Measurements from ENCODE around the gene CBX3.
"Not testable (repeated sequence)": the region's sequence is repeated elsewhere in the genome, so short reads cannot be mapped to it uniquely, and the experiment has no call there.

Gene CBX3

DNA sequence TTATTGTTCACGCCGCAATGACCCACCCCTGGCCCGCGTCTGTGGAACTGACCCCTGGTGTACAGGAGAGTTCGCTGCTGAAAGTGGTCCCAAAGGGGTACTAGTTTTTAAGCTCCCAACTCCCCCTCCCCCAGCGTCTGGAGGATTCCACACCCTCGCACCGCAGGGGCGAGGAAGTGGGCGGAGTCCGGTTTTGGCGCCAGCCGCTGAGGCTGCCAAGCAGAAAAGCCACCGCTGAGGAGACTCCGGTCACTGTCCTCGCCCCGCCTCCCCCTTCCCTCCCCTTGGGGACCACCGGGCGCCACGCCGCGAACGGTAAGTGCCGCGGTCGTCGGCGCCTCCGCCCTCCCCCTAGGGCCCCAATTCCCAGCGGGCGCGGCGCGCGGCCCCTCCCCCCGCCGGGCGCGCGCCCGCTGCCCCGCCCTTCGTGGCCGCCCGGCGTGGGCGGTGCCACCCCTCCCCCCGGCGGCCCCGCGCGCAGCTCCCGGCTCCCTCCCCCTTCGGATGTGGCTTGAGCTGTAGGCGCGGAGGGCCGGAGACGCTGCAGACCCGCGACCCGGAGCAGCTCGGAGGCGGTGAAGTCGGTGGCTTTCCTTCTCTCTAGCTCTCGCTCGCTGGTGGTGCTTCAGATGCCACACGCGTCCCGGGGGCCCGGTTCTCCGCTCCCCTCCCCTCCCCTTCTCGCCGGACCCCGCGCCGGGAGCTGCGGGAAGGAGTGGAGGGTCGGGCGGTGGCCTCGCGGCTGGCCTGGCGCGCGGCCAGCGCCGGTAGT, at the start of gene CBX3:
CBX3 (plus strand) TSS at position 499 of the 772 bp plus-strand sequence. CDS start 1,254 bp downstream, outside the sequence.
- no peak for FAIRE-seq

DNA sequence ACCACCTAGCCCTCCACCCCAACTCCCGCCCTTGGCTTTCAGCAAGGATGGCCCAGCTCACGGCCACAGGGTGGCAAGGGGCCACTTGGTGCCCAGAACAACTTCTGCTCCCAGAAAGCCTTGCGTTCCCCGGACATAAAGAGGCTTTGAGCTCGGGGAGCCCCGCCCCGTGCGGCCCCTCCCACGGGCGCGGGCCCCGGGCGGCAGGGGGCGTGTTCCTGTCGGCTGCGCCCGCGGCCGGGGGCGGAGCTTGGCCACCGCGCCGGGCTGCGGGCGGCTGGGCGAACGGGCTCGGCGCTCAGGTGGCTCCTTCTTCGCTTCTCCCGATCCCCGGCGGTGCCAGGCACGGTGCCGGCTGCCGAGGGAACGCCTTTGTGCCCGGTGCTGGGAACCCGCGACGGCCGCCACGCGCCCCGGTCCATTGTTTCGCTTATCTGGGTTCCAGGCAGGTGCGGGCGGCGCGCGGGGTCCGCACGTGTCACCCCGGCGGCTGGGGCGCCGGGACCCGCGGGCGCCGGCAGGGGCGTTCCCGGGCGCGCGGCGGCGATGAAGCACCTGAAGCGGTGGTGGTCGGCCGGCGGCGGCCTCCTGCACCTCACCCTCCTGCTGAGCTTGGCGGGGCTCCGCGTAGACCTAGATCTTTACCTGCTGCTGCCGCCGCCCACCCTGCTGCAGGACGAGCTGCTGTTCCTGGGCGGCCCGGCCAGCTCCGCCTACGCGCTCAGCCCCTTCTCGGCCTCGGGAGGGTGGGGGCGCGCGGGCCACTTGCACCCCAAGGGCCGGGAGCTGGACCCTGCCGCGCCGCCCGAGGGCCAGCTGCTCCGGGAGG, 49.4 kb upstream of the CBX3 start, which contains the start of gene NFE2L3:
NFE2L3 (plus strand) TSS at position 246 of the 829 bp plus-strand sequence; CDS start at position 547, 301 bp downstream.
- FAIRE-seq: no peak

DNA sequence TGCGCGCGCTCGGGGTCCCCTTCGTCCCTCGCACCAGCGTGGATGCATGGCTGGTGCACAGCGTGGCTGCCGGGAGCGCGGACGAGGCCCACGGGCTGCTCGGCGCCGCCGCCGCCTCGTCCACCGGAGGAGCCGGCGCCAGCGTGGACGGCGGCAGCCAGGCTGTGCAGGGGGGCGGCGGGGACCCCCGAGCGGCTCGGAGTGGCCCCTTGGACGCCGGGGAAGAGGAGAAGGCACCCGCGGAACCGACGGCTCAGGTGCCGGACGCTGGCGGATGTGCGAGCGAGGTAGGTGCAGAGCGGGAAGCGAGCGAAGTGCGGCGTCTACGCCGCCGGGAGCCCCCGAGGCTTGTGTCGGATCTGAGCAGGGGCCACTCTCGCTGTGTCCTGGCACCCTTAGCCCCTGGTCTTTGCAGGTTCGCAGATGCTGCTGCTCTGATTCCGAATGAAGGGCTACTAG, 48.7 kb upstream of the CBX3 start:
- FAIRE-seq: not testable (repeated sequence)

DNA sequence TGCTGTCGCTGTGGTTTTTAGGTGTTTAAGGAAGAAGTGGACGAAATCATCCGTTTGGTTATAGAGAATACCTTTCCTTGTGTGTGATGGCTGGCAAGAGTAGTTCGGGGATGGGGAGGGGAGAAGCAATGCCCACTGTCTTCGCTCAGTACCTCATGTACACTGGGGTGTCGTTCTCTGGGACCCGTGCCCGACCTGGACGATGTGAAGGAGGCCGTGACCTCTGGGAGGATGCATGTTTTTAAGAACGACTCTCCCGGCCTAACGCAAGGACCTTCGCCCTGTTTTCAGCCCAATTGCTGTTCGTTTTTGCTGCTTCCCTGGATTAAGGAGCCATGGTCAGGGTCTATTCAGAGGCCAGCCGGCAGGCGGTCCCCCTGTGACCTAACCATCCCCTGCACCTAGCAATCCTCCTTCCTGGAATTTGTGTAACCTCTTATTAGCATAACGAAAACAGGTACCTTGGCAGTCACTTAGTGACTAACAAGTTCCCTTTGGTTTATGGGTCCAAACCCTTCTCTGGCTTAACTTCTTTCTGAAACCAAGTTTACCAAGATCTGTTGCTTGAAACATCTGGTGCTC, 48.2 kb upstream of the CBX3 start:
- FAIRE-seq: no peak

DNA sequence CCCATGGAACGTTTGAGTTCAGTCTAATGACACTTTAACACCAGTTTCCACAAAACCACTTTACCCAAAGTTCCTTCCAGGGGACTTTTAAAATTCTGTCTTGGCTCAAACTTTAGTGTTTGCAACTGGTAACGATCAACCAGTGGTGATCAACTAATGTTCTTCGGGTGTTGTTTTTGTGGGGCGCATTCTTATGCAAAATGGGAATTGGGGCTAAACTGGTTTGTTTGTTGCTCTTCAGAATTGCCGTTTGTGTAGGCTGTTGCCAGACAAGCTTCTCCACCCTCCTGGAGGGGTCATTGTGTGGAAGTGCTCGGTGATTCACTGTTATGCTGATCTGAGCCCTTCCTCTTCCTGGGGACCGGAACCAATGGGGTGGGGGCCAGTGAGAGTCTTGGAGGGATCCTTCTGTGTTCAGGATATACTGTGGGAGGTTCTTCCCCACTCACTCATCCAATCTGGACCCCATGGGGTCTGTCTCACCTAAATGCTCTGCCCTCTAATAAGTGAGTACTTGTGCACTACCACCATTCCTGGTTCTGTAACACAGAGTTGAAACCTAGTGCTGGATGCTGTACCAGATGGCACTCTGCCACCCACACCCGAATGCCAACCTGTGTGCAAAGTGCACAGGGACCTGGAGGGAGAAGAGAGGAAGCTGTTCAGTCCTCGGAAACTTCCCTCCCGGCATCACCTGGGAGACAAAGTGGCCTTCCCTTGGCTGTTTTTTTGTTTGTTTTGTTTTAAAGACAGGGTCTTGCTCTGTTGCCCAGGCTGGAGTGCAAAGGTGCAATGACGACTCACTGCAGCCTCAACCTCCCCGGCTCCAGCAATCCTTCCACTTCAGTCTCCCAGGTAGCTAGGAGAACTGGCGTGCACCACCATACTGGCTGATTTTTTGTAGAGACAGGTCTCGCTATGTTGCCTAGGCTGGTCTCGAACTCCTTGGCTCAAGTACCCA, 47.4 kb upstream of the CBX3 start:
- no peak for FAIRE-seq

DNA sequence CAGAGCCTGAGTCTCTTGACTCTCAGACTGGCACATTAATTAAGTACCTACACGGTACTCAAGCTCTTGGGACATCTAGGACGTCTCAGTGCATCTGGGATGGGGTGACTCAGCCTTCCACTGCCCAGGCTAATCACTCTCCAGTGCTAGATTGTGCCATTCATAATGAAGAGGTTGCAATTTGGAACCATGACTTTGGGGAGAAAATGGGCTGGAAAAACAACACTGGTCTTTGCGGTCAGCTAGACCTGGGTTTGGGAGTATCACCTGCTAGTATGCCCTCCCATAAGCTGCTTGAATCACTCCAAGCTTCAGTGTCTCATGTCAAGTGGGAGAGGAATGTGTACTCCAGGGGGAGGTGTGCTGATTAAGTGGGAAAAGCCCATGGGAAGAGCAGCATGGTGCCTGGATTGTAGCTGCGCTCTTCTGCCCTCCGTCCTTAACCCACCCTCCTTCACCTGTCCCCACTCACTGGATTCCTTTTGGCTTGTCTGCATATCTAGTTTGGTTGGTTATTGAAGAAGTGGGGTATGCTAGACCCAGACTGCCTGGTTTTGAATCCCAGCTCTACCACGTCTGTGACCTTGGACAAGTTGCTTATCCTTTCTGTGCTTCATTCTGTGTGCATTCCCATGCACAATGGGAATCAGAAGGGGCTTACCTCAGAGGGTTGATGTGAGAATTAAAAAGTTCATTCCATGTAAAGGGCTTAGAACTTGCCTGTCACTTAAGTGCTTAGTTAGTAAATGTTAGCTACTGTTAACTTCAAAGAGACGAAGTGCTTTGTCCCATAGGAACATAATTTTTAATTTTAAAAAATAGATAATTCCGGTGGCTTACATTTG, 45.8 kb upstream of the CBX3 start:
- FAIRE-seq: peak; percentile 15

DNA sequence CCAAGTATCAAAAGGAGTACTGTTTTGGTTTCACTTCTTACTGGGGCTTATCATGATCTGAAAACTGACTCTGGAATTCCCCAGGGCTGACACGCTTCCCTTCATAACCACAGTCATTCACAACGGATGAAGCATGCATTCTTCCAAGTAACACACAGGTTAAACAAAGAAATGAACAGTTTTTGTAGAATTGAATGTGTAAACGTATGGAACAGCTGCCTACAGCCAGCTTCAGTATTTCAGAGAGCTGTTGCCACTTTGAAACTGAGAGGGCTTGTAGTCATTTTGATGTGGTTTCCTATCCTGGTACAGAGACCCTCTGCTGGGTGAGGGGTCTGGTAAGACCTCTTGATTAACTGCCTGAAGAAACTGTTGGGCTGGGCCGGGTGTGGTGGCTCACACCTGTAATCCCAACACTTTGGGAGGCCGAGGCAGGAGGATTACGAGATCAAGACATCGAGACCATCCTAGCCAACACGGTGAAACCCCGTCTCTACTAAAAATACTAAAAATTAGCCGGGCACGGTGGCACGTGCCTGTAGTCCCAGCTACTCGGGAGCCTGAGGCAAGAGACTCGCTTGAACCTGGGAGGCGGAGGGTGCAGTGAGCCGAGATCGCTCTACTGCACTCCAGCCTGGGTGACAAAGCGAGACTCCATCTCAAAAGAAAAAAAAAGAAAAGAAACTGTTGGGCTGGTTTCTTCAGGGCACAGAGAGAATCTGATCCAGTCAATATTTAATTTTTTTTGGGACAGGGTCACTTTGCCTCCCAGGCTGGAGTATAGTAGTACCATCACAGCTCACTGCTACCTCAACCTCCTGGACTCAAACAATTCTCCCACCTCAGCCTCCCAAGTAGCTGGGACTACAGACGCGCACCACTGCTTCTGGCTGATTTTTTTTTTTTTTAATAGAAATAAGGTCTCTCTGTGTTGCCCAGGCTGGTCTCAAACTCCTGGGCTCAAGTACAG, 44.8 kb upstream of the CBX3 start:
- FAIRE-seq: peak; percentile 80

DNA sequence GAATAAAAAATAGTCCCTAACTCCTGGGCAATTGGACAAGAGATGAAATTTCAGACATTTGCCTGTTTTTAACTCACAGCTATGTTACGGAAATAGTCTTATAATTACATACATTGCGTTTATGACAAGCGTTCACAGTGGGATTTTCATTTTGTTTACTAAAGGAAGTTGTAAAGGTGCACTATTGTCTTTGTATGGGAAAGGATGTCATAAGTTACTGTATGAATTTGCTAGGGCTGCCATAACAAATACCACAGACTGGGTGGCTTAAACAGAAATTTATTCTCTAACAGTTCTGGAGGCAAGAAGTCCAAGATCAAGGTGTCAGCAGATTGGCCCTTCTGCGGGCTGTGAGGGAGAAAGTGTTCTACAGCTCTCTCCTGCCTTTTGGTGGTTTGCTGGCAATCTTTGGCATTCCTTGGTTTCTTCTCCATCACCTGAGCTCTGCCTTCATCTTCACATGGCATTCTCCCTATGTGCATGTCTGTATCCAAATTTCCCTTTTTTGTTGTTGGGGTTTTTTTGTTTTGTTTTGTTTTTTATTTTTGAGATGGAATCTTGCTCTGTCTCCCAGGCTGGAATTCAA, 43.9 kb upstream of the CBX3 start:
- FAIRE-seq: no peak

DNA sequence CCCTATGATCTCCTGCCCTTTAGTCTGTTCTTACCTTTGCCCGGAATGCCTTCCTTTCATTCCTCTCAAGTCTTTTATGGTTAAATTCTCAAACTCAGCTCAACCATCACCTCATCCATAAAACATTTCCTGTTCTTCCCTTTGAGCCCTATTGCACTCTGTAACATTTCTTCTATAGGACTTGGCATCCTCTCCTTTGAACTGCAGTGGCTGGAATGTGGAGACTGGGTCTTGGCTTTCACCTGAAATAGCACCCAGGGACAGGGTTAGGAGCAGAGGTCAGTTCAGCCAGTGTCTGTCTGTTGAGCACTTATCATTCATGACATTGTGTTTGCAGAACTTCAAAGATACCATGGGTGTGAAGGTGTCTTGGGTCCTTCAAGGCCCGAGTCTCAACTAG, 42.3 kb upstream of the CBX3 start:
- FAIRE-seq: no peak

DNA sequence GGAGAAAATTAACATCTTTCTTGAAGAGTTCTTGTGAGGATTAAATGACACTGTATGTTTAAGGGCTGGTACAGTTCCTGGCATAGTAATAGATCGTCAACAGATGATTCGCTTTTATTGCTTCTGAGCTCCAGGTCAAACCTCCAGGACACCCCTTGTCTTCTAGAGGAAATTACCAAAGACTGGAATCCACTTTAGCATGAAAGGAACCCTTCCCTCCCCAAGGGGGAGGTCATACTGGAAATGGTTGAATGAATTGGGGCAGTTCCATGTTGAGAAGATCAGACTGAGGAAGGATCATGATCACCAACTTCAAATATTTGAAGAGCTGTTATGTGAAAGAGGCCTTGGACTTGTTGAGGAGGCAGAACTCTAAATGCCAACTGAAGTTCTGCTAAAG, 40.6 kb upstream of the CBX3 start:
- FAIRE-seq: no peak

DNA sequence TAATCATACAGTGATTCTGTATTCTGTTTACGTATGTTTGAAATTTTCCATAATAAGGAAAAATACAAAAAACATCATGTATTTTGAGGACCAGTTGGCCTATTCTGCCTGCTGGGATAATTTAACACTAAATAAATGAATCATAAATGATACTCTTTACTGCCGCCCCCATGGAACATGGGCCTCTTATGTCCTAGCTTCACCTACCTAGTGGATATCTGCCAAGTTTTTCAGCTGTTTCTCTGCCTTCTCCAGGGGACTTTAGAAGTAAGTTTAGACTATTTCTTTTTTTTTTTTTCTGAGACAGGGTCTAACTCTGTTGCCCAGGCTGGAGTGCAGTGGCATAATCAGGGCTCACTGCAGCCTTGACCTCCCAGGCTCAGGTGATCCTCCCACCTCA, 39.1 kb upstream of the CBX3 start:
- FAIRE-seq: no peak

DNA sequence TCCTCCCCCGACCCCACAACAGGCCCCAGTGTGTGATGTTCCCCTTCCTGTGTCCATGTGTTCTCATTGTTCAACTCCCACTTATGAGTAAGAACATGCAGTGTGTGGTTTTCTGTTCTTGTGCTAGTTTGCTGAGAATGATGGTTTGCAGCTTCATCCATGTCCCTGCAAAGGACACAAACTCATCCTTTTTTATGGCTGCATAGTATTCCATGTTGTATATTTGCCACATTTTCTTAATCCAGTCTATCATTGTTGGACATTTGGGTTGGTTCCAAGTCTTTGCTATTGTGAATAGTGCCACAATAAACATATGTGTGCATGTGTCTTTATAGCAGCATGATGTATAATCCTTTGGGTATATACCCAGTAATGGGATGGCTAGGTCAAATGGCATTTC, 37.7 kb upstream of the CBX3 start:
- not testable (repeated sequence) for FAIRE-seq

DNA sequence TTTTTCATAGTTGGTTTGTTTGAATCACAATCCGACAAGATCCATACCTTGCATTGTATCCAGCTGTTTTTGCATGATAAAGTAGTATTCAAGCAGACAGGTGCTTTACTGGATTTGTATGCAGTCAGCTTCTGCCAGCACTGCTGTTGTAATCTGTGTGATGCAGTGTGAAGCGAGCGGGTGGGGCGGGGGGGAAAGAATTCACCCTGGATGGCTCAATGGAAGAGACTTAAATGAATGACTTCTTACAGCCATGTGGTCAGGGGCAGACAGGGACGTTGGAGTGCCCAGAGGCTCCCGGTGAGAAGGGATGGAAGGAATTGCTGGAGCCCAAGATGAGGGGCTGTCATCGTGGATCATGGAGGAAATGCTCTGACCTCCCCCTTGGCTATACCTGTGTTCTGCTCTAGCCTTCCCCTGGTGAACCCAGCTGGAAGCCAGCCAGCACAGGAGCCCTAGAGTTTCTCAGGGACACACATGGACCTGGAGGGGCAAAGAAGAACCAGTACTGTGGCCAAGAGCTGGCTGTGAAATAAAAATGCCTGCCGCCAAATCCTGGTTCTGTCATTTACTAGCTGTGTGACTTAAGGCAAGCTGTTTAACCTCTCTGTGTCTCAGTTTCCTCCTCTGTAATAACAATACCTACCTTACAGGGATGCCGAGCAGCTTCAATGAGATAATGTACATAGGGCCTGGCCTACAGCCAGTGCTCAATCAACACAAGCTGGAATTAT, 35.4 kb upstream of the CBX3 start:
- no peak for FAIRE-seq

DNA sequence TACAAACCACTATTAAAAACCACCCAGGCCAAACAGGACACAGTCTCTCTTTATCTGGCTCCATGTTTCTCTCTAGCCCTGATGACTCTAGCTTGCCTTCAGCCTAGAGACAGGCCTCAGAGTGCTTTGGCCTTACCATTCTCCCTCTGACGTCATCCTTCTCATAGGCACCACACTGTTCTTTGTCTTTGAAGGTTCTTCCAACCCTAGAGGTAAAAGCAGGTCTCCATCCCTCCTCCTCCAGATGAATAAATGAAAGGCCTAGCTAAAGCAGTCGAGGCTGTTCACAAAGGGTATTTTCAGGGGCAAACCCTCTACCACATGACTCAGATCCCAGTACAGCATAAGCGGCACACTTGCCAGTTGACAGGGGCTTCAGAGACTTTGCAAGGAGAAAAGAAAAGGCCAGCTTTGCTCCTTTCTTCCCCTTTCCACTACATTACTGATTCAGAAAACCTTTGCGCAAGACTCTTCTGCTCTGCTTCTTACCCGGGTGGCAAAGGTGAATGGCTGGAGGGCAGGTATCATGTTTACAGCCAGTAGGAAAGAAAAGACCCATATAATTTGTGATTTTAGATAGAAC, 34.8 kb upstream of the CBX3 start:
- no peak for FAIRE-seq

DNA sequence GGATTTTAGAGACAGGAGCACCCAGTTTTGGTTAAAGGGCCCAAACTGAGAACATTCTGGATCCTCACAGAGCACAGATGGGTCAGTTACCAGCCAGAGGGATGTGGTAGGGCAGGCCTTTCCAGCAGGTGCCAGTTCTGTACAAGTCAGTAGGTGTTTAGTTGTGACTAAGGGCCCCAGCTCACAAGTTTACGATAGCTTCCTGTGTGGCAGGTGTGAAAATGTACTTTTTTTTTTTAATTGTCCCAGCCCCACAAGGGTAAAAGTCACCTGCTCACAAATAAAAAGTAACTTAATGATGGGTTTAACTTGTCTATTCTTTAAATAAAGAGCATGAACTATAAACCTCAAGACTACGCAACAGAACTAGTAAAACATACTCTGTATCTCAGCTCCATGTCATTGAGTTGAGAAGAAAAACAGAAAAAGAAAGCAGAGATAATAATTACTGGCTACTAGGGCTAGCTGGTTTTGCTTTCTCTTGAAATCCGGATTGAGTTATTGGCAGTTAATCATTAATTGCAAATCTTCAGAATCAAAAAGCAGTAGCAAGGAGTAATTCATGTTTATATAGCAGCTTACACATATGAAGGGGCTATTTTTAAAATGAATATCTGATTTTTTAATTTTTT, 34.1 kb upstream of the CBX3 start:
- peak; percentile 25 for FAIRE-seq

DNA sequence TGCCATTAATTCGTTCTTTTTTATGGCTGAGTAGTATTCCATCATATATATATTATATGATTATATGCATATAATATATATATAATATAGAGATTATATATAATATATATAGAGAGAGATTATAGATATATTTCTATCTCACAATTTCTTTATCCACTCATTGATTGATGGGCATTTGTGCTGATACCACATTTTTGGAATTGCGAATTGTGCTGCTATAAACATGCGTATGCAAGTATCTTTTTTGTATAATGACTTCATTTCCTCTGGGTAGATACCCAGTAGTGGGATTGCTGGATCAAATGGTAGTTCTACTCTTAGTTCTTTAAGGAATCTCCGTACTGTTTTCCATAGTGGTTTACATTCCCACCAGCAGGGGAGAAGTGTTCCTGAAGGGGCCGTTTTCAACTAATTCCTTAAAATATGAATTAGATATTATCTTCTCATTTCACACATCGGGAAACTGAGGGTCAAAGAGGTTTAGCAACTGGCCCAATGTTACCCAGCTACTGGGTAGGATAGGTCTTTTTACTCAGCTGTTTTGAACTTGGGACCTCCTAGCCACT, 33.0 kb upstream of the CBX3 start:
- FAIRE-seq: peak; percentile 76

DNA sequence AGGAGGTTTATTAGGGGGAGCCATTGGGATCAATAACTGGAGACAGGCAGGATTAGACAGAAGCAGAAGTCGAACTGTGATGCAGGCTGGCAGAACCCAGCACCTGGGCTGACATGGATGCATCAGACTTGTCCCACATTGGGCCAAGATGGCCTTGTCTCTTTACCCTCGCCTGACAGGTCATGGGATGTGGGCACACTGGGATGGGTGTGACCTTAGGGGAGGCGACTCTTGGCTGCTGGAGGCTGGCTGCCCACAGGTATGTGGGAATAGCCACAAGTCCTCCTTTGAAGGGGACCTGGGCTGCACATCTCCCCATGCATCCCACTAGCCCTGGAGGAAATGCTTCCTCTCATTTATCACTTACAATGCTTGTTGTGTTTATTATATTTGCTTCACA, 32.3 kb upstream of the CBX3 start:
- no peak for FAIRE-seq

DNA sequence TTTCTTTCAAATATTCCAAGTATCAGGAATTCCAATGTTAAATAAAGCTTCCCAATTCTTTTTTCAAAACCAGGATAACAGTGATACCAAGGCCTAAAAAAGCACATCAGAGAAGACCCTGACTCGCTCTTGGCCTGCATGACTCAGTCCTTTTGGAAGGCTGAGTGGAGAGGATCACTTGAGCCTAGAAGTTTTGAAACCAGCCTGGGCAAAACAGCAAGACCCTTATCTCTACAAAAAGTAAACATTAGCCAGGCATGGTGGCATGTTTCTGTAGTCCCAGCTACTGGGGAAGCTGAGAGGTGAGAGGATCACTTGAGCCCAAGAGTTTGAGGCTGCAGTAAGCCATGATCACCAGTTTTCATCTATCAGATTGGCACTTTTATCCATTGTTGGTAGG, 30.9 kb upstream of the CBX3 start:
- FAIRE-seq: no peak

All from G401.6 (cell line).